Measurements from ENCODE around the gene RCSD1.

The RCSD1 gene

GRCh38 chr1:167744901-167745300, 114.9 kb downstream of the RCSD1 start:
- no peak overlapping the region for H3K4me3 ChIP-seq (ENCODE audit: low read depth, low read length)
- TF ChIP-seq CTCF (IDR thresholded peaks at IDR 0.05; ENCODE audit: insufficient read depth, low read depth, low read length, missing control alignments) = no peak
- DNase-seq (ENCODE audit: low read depth) = no peak

- H3K4me3 ChIP-seq (ENCODE audit: low read depth, low read length) = no peak overlapping the region
- no peak for TF ChIP-seq CTCF (IDR thresholded peaks at IDR 0.05; ENCODE audit: insufficient read depth, low read depth, low read length, missing control alignments)
- no peak for DNase-seq (ENCODE audit: low read depth)
Measured at GRCh38 chr1:167746013-167746672, 116.1 kb downstream of the RCSD1 start.

GRCh38 chr1:167746988-167747655, 117.1 kb downstream of the RCSD1 start:
- no peak overlapping the region for H3K4me3 ChIP-seq (ENCODE audit: low read depth, low read length)
- no peak for DNase-seq (ENCODE audit: low read depth)
- TF ChIP-seq CTCF (IDR thresholded peaks at IDR 0.05; ENCODE audit: insufficient read depth, low read depth, low read length, missing control alignments) = no peak

- TF ChIP-seq CTCF (IDR thresholded peaks at IDR 0.05; ENCODE audit: insufficient read depth, low read depth, low read length, missing control alignments) = no peak
- H3K4me3 ChIP-seq (ENCODE audit: low read depth, low read length) = no peak overlapping the region
- no peak for DNase-seq (ENCODE audit: low read depth)
Measured at GRCh38 chr1:167747988-167748387, 118.0 kb downstream of the RCSD1 start.

- TF ChIP-seq CTCF (IDR thresholded peaks at IDR 0.05; ENCODE audit: insufficient read depth, low read depth, low read length, missing control alignments) = no peak
- no peak for DNase-seq (ENCODE audit: low read depth)
- no peak overlapping the region for H3K4me3 ChIP-seq (ENCODE audit: low read depth, low read length)
Measured at GRCh38 chr1:167748906-167749305, 118.9 kb downstream of the RCSD1 start.

GRCh38 chr1:167749741-167750140, 119.7 kb downstream of the RCSD1 start:
- no peak for TF ChIP-seq CTCF (IDR thresholded peaks at IDR 0.05; ENCODE audit: insufficient read depth, low read depth, low read length, missing control alignments)
- DNase-seq (ENCODE audit: low read depth) = no peak
- no peak overlapping the region for H3K4me3 ChIP-seq (ENCODE audit: low read depth, low read length)
